Measurements from ENCODE around the gene CHCHD10.

Gene CHCHD10

GRCh38 chr22:23772315-23772648, 4.5 kb upstream of the CHCHD10 start:
- DNase-seq = no peak

DNA sequence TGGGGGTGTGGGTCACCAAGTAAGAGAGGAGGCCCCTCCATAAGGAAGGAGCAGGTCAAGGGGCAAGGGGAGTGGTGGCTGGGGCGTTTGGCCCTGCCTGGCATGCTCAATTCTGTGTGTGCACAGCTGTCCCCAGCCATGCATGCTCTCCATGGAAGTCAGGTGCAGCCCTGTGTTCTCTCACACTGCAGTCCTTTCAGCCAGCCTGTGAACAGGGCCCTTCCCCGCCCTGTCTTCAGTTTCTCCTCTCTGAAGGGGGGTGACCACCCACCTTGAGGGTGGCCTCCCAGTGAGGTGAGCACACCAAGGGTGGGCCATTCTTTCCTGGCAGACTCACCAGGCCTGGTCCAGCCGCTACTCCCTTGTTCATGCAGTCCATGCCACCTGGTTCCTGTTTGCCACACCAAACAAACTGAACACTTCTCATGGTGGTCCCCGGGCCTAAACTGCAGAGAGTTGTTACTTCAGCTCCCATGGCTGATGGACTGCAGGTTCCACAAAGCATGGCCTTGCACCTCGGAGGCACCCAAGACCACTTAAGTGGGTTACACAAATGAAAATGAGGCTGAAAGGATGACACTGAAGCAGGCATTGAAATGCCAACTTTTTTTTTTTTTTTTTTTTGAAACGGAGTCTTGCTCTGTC, 1.7 kb upstream of the CHCHD10 start:
- DNase-seq = no peak

- DNase-seq = no peak
Measured at GRCh38 chr22:23767303-23767672, 484 bp downstream of the CHCHD10 start.

DNA sequence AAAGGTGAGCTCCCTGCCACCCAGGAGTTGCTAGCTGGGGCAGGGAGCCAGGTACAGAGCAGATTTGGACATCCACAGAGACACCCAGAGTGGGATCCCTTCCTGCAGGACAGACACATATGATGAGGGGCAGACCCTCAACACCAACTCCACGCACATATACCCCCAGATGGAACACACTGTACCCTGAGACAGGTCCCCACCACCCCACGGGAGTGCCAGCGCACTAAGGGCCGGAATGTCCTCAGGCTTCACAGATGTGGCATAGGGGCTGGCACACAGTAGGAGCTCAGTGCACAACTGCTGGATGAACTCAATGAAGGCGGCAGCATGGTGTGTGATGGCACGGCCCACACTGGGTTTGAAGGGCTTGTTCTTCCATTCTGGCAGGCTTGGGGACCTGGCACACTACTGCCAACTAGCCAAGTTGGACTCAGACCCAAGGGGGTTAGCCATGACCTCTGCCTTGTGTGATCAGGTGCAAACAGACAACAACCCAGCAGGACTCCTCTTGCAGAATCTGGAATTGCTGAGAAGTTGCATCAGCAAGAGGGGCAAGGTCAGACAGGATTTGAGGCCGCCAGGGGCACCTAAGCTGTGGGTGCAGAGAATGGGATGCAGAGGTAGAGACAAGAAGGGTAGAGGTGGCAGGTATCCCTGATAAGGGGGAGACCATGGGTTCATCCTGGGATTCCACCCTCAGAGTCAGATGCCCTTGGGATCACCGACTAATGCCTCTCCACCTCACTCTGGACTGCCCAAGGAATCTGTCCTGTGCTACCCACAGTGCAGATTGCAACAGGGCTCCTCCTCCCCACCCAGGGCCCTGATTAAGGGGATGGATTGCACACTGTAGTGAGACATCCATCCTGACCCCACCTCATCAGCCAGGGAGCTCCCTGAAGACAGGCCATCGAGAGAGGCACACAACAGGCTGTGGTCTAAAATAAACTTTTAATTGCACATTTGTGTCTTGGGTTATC, 2.6 kb downstream of the CHCHD10 start:
- no peak for DNase-seq

GRCh38 chr22:23763954-23764353, 3.8 kb downstream of the CHCHD10 start:
- no peak for DNase-seq

- peak; percentile 38 for DNase-seq
Measured at GRCh38 chr22:23763579-23763945, 4.2 kb downstream of the CHCHD10 start.

- DNase-seq = peak; percentile 21
Measured at GRCh38 chr22:23762842-23763578, 4.8 kb downstream of the CHCHD10 start, which contains the start of gene C22orf15. Gene C22orf15, plus strand, starts transcription at chr22:23762990. Its CDS starts 317 bp downstream, at chr22:23763307.

DNA sequence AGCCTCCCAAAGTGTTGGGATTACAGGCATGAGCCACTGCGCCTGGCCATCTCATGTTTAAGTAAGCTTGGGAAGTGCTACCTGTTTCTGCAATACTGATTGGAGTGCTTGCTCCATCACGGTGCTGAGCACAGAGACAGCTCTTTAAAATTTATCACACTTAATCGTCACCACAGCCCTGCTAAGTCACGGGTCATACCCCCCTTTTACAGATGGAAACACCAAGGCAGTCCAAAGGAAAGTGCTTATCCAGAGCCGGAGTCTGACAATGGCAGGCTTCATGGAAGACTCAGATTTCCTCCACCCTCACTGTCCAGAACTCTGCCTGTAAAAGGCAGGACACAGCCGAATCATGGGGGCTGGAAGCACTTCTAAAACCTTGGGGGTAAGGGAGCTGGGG, 7.7 kb downstream of the CHCHD10 start:
- no peak for DNase-seq

- DNase-seq = no peak
Measured at GRCh38 chr22:23759566-23759965, 8.2 kb downstream of the CHCHD10 start.

- DNase-seq = no peak
Measured at GRCh38 chr22:23756891-23757290, 10.9 kb downstream of the CHCHD10 start.

DNA sequence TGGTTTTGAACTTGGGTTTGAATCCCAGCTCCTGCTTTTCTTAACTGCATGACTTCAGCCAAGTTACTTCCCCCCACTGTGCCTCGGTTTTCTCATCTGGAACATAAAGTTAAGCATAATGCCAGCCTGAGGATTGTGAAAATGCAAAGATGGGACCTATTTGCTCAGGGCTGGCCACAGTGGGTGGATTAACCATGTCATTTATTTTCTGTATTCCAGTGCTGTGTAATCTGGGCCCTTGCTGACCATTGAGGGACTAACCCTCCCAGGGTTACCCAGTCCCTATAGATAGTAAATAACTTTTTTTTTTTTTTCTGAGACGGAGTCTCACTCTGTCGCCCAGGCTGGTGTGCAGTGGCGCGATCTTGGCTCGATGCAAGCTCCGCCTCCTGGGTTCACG, 12.1 kb downstream of the CHCHD10 start:
- DNase-seq = no peak

DNA sequence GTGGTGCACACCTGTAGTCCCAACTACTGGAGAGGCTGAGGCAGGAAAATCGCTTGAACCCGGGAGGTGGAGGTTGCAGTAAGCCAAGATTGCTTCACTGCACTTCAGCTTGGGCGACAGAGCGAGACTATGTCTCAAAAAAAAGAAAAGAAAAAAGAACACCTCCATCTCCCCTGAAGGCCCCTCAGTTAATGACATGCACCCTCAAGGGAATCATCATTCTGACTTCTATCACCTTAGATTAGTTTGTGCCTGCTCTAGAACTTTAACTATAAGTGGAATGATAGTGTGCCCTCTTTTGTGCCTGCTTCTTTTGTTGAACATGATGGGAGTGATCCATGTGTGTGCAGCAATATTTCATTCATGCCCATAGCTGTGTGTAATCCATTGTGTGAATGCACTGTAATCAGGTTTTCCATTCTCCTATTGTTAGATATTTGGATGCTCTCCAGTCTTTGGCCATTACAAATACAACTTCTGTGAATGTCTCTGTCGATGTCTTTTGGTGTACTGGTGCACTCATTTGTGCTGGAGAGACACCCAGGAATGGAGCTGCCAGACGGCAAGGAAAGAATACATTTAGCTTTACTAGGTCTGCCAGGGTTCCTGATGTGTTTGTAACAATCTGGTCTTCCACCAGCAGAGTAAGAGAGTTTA, 12.7 kb downstream of the CHCHD10 start:
- no peak for DNase-seq

DNA sequence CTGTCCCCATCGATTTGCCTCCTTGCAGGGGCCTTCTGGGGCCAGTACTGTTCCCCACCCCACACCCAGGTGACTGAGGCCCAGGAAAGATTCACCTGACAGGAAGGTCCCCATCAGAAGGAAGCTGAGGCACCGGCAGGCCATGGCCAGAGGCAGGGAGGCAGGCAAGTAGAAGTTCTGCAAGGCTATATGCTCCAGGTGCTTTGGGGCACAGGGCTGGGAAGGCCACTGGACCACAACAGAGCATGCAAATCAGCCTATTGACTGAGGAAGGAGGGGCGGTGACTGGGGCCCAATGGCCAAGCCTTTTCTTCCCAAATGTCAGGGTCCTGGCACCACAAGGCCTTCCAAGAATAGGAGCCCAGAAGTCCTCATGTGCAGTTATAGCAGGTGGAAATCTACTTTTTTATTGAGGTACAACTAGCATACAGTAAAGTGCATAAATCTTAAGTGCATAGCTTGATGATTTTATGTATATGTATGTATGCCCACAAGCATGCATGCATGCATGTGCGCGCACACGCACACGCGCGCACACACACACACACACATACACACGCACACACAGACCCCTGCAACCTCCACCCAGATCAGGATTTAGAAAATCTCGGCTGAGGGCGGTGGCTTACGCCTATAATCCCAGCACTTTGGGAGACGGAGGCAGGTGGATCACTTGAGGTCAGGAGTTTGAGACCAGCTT, 13.4 kb downstream of the CHCHD10 start, which contains the start of gene VPREB3:
VPREB3 (minus strand) TSS at position 206 of the 700 bp plus-strand sequence; CDS start at position 144, 62 bp downstream.
- no peak for DNase-seq

DNA sequence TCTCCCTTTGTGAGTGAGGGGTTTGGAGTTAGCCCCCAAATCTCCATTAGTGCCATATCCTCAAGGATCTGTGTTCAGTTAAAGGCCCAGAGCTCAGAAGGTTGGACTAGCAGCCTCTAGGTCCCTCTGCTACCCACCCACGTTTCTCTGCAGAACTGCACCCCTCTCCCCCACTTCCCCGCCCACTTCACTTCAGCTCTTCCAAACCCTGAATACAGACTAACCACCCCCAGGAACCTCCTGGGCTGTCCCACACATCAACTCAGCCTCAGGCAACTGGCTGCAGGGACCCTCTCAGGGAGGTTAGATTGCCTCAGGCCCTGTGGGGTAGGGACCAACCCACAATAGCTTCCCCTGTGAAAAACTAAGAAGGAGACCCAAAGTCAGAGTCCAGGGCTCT, 14.4 kb downstream of the CHCHD10 start:
- no peak for DNase-seq

DNA sequence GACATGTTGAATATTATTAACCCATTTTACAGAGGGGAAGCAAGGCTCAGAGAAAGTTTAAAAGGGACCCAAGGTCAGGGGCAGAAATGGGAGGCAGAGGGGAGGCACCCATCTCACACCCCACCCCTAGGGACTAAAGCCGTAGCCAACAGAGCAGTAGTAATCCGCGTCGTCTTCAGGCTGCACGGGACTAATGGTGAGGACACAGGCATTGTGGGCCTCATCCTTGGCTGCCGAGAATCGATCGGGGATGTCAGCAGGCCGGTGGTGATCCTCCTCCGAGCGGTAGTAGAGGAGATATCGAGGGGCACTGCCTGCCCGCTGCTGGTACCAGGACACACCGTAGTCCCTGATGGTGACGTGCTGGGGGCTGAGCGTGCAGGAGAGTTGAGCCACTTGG, 15.0 kb downstream of the CHCHD10 start:
- no peak for DNase-seq

- DNase-seq = no peak
Measured at GRCh38 chr22:23752090-23752691, 15.6 kb downstream of the CHCHD10 start.

- DNase-seq = peak; percentile 27
Measured at GRCh38 chr22:23751441-23751996, 16.3 kb downstream of the CHCHD10 start.

- DNase-seq = peak; percentile 78
Measured at GRCh38 chr22:23750714-23751440, 16.9 kb downstream of the CHCHD10 start, which contains the start of gene ZNF70. Gene ZNF70, minus strand, starts transcription at chr22:23751112. Its CDS starts 5,972 bp downstream, at chr22:23745140.

GRCh38 chr22:23750367-23750713, 17.4 kb downstream of the CHCHD10 start:
- no peak for DNase-seq

DNA sequence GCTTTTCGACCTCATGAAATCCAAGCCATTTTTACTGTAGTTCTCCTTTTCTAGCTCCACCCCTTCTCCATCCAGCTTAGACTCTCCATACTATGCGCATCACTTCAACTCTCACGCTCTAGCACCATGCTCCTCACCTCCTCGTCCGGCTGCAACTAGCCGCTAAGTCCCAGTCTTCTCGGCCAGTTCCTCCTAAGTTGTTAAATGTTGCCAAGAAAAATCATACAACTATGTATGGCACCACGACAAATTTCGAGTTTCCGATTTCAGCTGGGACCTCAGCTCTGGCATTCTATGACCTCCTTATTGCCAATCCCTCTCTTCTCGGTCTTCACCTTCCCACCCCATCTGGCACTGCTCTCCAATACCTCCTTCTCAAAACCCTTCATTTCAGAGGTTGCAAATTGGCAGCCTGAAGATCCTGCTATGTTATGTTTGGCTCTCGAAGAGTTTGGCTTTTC, 17.9 kb downstream of the CHCHD10 start:
- DNase-seq = no peak

All from effector CD8-positive, alpha-beta T cell (primary cell).